HUES48 (cell line): Measurements from ENCODE around the gene CCDC137.

Source experiments
- H3K27ac ChIP-seq: one replicate; pipeline ENCODE4 v1.7.0; 2013; ENCODE audit warnings: low read depth, low read length, inconsistent platforms
- H3K27me3 ChIP-seq: 2 replicates; pipeline ENCODE4 v1.6.1; 2013; ENCODE audit warnings: mild to moderate bottlenecking, low read length; ENCODE audit not compliant: control insufficient read depth, insufficient read depth
- H3K36me3 ChIP-seq: 2 replicates; pipeline ENCODE4 v1.6.1; 2013; ENCODE audit warnings: low read length; ENCODE audit not compliant: control insufficient read depth, insufficient read depth
- H3K4me1 ChIP-seq: 2 replicates; pipeline ENCODE4 v1.6.1; 2013; ENCODE audit warnings: mild to moderate bottlenecking, low read length; ENCODE audit not compliant: control insufficient read depth, insufficient read depth
- H3K4me3 ChIP-seq: 2 replicates; pipeline ENCODE4 v1.5.1; 2013; ENCODE audit warnings: mild to moderate bottlenecking, low read depth, low read length
- H3K9ac ChIP-seq: 2 replicates; pipeline ENCODE4 v1.6.1; 2013; ENCODE audit warnings: mild to moderate bottlenecking, low read depth, low read length, moderate library complexity
- H3K9me3 ChIP-seq: 2 replicates; pipeline ENCODE4 v1.6.1; 2013; ENCODE audit warnings: low read length; ENCODE audit not compliant: control insufficient read depth, insufficient read depth

The CCDC137 gene

DNA sequence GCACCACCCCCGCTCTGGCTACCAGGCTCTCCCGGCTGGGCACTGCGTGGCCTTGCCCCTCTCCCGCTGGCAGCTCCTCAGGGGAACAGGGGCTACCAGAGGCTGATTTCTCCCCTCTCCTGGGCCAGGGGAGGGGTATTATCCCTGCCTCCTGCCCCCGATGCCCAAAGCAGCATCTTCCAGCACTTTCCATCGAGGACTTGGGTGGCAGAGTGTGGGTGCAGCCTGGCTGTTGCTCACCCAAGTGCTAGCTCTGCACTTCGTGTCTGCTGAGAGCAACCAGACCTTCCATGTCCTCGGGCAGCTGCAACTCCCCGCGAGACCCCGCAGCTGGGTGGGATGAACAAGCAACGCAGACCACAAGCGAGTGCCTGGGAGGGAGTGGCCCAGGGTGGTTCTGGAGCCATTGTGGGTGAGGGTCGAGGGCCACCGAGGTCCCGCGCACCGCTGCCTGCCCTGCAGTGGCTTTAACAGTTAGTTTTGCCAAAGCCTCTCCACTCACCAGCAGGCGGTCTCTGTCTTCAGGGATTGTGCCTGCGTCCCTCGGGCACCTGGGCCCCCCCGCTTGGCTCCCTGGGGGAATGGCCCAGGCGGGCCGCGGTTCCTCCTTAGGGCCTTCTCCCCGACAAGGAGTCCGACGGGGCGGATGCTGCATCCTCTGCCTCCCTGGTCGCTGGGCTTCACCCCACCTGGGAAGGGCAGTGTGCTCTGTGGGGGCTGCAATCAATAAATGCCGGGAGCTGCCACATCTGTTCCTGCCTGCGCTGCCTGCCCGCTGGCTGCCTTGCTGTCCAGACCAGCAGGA, 53.9 kb downstream of the CCDC137 start:
- Histone ChIP-seq H3K4me1 (peaks cover 10% of the 10 kb centered on the region; the same call in 1 of the 2 replicates), H3K9me3 (no peaks in the 10 kb centered on the region), H3K36me3 (peaks cover 24% of the 10 kb centered on the region), H3K27me3 (no peaks in the 10 kb centered on the region), H3K4me3 (no peak overlapping the region), H3K9ac (no peak overlapping the region), H3K27ac (no peak overlapping the region)

DNA sequence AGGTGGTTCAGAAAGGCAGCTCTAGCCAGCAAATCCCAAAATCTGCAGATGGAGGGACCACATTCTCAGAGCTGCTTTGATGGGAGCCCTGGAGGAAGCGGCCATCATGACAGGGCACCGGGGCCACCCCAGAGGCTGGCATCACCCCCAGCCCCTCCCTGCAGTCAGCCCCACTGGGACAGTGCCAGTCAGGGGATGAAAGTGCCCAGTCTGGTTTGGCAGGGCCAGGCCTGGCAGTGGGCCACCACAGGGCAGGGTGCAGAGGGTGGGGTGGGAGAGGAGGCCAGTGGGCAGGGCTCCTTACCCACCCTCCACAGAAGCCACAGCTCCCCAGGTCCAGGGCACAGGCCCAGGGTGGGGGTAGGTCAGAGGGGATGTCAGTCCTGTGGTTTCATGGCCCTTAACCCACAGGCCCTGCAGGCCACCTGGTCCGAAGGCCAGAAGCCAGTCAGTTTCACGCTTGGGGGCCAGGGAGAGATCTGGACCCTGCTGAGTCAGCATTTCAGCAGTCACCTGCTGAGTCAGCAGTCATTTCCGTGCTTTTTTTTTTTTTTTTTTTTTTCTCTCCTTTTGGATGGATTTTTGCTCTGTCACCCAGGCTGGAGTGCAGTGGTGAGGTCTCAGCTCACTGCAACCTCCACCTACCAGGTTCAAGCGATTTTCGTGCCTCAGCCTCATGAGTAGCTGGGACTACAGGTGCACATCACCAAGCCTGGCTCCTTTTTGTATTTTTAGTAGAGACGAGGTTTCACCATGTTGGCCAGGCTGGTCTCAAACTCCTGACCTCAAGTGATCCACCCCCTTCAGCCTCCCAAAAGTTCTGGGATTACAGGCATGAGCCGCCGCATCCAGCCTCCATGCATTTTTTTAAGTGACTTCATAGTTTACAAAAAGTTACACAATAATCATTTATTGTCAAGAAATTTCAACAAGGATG, 55.9 kb downstream of the CCDC137 start:
- Histone ChIP-seq H3K4me3 (no peak overlapping the region), H3K9ac (no peak overlapping the region), H3K27me3 (no peaks in the 10 kb centered on the region), H3K4me1 (peaks cover 10% of the 10 kb centered on the region; the same call in 1 of the 2 replicates), H3K9me3 (no peaks in the 10 kb centered on the region), H3K36me3 (peaks cover 14% of the 10 kb centered on the region), H3K27ac (no peak overlapping the region)
